Ecto neural progenitor cell (in vitro differentiated cells): ENCODE measurements around the gene NPR2.

Source experiments
- DNase-seq: peaks from one replicate; pipeline ENCODE4 v3.0.0-alpha.2; 2018; ENCODE audit warnings: low spot score

NPR2 gene

GRCh38 chr9:35832814-35833213 lies 41.4 kb downstream of the NPR2 start:
- no peak for DNase-seq

GRCh38 chr9:35834260-35835215 lies 43.1 kb downstream of the NPR2 start:
- no peak for DNase-seq

GRCh38 chr9:35835216-35835632 lies 43.8 kb downstream of the NPR2 start:
- DNase-seq = no peak

GRCh38 chr9:35835766-35836165 lies 44.4 kb downstream of the NPR2 start:
- no peak for DNase-seq

GRCh38 chr9:35836595-35836994 lies 45.2 kb downstream of the NPR2 start:
- no peak for DNase-seq

GRCh38 chr9:35839926-35840325 lies 48.5 kb downstream of the NPR2 start:
- DNase-seq = no peak

- DNase-seq = no peak
Observed at GRCh38 chr9:35840881-35841644, 49.7 kb downstream of the NPR2 start.

GRCh38 chr9:35841645-35841900 lies 50.2 kb downstream of the NPR2 start:
- DNase-seq = no peak

- DNase-seq = no peak
Observed at GRCh38 chr9:35842020-35842745, 50.8 kb downstream of the NPR2 start.

- no peak for DNase-seq
Observed at GRCh38 chr9:35842795-35843194, 51.4 kb downstream of the NPR2 start.

- DNase-seq = no peak
Observed at GRCh38 chr9:35844628-35845270, 53.4 kb downstream of the NPR2 start.

- DNase-seq = peak; percentile 55
Observed at GRCh38 chr9:35845824-35846771, 54.7 kb downstream of the NPR2 start.

- DNase-seq = no peak
Observed at GRCh38 chr9:35847792-35848572, 56.6 kb downstream of the NPR2 start.

- DNase-seq = peak; percentile 13
Observed at GRCh38 chr9:35852267-35852815, 61.0 kb downstream of the NPR2 start.

- peak; percentile 37 for DNase-seq
Observed at GRCh38 chr9:35852876-35853865, 61.8 kb downstream of the NPR2 start.

- DNase-seq = peak; percentile 38
Observed at GRCh38 chr9:35854091-35854762, 62.8 kb downstream of the NPR2 start.

GRCh38 chr9:35856206-35856605 lies 64.8 kb downstream of the NPR2 start:
- no peak for DNase-seq

GRCh38 chr9:35856882-35857281 lies 65.5 kb downstream of the NPR2 start:
- no peak for DNase-seq
